K562 (cell line): Measurements from ENCODE around the gene HOXB8. TPM values are rescaled to one million over a fixed set of nuclear protein-coding genes. Genes with fewer than 3 reads are reported as not detected.
A peak's percentile ranks its signal among the peaks of the same experiment; 100 is the strongest.

Source experiments
- ARID3B ChIP-seq: fragments of 250-450 bp; sonication (Bioruptor Pico); IDR thresholded peaks from 2 replicates; pipeline ENCODE4 v1.4.0; 2020; ENCODE audit warnings: borderline replicate concordance
- ASH1L ChIP-seq: fragments of 450-650 bp; IDR thresholded peaks from 2 replicates; pipeline ENCODE4 v1.6.1; 2018; ENCODE audit warnings: borderline replicate concordance, mild to moderate bottlenecking, low read depth; ENCODE audit not compliant: partially characterized antibody
- ATF1 ChIP-seq, 2 experiments: fragments of 450-650 bp in 1 of 2; IDR thresholded peaks; 2 replicates each; pipeline ENCODE4 v1.6.1; 2016; ENCODE audit warnings: missing compliant biosample characterization in 1 of 2, missing genetic modification characterization in 1 of 2
- C11orf30 ChIP-seq: fragments of 450-650 bp; IDR thresholded peaks from 2 replicates; pipeline ENCODE4 v1.6.1; 2016; ENCODE audit warnings: low read depth, mild to moderate bottlenecking
- CCNT2 ChIP-seq: IDR thresholded peaks from 2 replicates; pipeline ENCODE4 v1.6.1; 2011; ENCODE audit warnings: borderline replicate concordance, low read depth, mild to moderate bottlenecking, moderate library complexity, mixed read lengths, low read length; ENCODE audit not compliant: insufficient read length; ENCODE audit errors: extremely low read depth
- CHD1 ChIP-seq: fragments of 200-600 bp; sonication (generic); IDR thresholded peaks from one replicate; pipeline ENCODE4 v1.6.1; 2012; ENCODE audit warnings: mild to moderate bottlenecking, moderate library complexity, low read length, inconsistent platforms
- ETV1 ChIP-seq: fragments of 450-650 bp; conservative IDR thresholded peaks from 2 replicates; pipeline ENCODE4 v1.6.1; 2016; ENCODE audit warnings: missing genetic modification characterization, control low read depth, low read depth, missing compliant biosample characterization
- ETV5 ChIP-seq: sonication (generic); formaldehyde crosslinking; IDR thresholded peaks from 2 replicates; pipeline ENCODE4 v1.4.0; 2020; ENCODE audit warnings: low read depth, mild to moderate bottlenecking, missing genetic modification reagents
- HCFC1 ChIP-seq: IDR thresholded peaks from 2 replicates; pipeline ENCODE4 v1.6.1; 2012; ENCODE audit warnings: low read depth, low read length, improper control_type of control experiment
- MYNN ChIP-seq, 2 experiments: sonication (generic); formaldehyde crosslinking in 1 of 2; IDR thresholded peaks; 2 replicates each; pipeline versions ENCODE4 v1.5.0 to v1.6.1; 2016 to 2020; ENCODE audit warnings: antibody characterized with exemption in 1 of 2, missing genetic modification reagents in 1 of 2
- NR2F6 ChIP-seq: fragments of 450-650 bp; formaldehyde crosslinking; IDR thresholded peaks from 2 replicates; pipeline ENCODE4 v1.4.0; 2020; ENCODE audit warnings: mild to moderate bottlenecking
- NR3C1 ChIP-seq: sonication (generic); formaldehyde crosslinking; IDR thresholded peaks from 2 replicates; pipeline ENCODE4 v1.8.1; 2022; ENCODE audit warnings: missing genetic modification reagents
- PML ChIP-seq: IDR thresholded peaks from 2 replicates; pipeline ENCODE4 v1.6.1; 2012; ENCODE audit warnings: low read length, inconsistent platforms
- POLR2G ChIP-seq: fragments of 200-400 bp; formaldehyde crosslinking; IDR thresholded peaks from 2 replicates; pipeline ENCODE4 v1.6.1; 2017; ENCODE audit warnings: low read depth, mild to moderate bottlenecking, antibody characterized with exemption, low read length, moderate library complexity
- POLR2H ChIP-seq: IDR thresholded peaks from 2 replicates; pipeline ENCODE4 v1.6.1; 2016; ENCODE audit warnings: missing genetic modification characterization, low read depth, mild to moderate bottlenecking, control low read depth, missing compliant biosample characterization, moderate library complexity
- RB1 ChIP-seq: fragments of 450-650 bp; IDR thresholded peaks from 2 replicates; pipeline ENCODE4 v1.6.1; 2017; ENCODE audit warnings: low read depth, mild to moderate bottlenecking
- RFX1 ChIP-seq: fragments of 450-650 bp; IDR thresholded peaks from 2 replicates; pipeline ENCODE4 v1.6.1; 2016; ENCODE audit warnings: mild to moderate bottlenecking, moderate library complexity
- SMAD4 ChIP-seq: fragments of 250-450 bp; sonication (Bioruptor Pico); conservative IDR thresholded peaks from 2 replicates; pipeline ENCODE4 v1.8.0; 2021; ENCODE audit warnings: inconsistent platforms, mild to moderate bottlenecking, moderate library complexity
- SP2 ChIP-seq: IDR thresholded peaks from 2 replicates; pipeline ENCODE4 v1.6.1; 2011; ENCODE audit warnings: mild to moderate bottlenecking, low read depth, low read length, moderate library complexity; ENCODE audit not compliant: poor library complexity, severe bottlenecking; ENCODE audit errors: extremely low read depth
- WHSC1 ChIP-seq: IDR thresholded peaks from one replicate; pipeline ENCODE4 v1.6.1; 2012; ENCODE audit warnings: low read length, control low read depth, inconsistent platforms
- ZNF41 ChIP-seq: fragments of 250-450 bp; sonication (Bioruptor Pico); conservative IDR thresholded peaks from 2 replicates; pipeline ENCODE4 v1.4.0; 2020; ENCODE audit warnings: mild to moderate bottlenecking
- ZSCAN32 ChIP-seq: fragments of 450-650 bp; formaldehyde crosslinking; IDR thresholded peaks from 2 replicates; pipeline ENCODE4 v1.4.0; 2020; ENCODE audit warnings: mild to moderate bottlenecking, moderate library complexity
- polyA plus RNA-seq, 8 experiments: library from polyadenylated mRNA; depleted of rRNA in 4 of 8; stranded (reverse) in 5 of 8; unstranded in 3 of 8; fragments of >200 nt; fragmentation: Nextera tagmentation in 2 of 8; fragmentation: Illumina TruSeq in 1 of 8; extraction: Ambion mirVana in 2 of 8; extraction: Trizol in 1 of 8; gene quantifications; 2 replicates each; pipeline versions ENCODE4 v1.2.1 to v1.2.3, GENCODE V29; 2011 to 2014; ENCODE audit warnings: inconsistent platforms in 1 of 8, missing spikeins in 1 of 8
- total RNA-seq, 7 experiments: library from RNA; depleted of rRNA in 6 of 7; stranded (reverse); fragments of >200 nt in 6 of 7; fragmentation: Illumina TruSeq in 2 of 7; extraction: Trizol in 2 of 7; gene quantifications; 2 replicates each; pipeline versions ENCODE4 v1.2.1 to v1.2.3, GENCODE V29; 2011 to 2021; ENCODE audit warnings: low replicate concordance in 1 of 7

HOXB8 gene
- total and polyA plus RNA-seq, 9 of the 15 experiments (the other 6 are each of a cell fraction or from before 2014, with no cell fraction given): 0.52 to 23.8 (median 3.6) TPM

DNA sequence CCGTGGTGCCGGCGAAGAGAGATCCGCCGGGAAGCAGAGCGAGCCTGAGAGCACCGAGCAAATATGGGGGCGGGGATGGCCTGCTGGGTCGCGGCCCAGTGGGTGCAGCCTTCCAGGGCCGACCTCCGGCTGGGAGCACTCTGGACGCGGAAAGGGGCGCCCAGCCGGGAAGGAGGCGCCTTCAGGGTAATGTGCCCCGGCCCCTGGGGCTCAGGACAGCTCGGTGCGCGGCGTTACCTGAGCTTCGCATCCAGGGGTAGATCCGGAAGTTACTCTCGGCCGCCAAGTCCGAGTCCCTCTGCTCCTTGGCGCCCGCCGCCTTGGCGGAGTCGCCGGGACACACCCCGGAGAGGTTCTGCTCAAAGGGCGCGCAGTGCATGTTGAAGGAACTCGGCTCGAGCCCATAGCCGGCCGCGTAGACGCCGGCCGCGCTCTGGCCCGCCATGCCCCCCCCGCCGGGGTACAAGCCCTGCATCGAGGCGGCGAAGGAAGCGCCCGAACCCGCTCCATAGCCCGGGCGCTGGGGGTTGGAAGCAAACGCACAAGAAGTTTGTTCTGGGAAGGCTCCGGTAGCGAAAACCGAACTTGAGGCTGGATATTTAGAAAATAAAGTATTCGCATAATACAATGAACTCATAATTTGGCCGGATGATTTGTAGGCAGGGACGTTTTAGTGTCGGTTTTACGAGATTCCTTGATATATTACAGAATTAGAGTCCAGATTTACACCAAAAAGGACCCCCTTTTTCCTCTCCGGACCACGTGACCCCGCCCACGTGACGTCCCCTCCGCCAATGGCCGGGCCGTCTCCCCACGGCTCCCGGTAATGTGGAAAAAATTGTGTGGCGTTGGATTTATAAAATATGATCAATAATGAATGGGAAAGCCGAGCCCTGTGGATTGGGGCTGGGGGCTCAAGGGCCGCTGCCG lies 4.5 kb downstream of the HOXB8 start, which contains the start of gene HOXB7 (continued):
- TF ChIP-seq ARID3B (no peak), ETV5 (CRISPR knock-in tag) (peak; percentile 53; the same call in 1 of the 2 replicates), NR2F6 (CRISPR knock-in tag) (no peak), RFX1 (no peak), ETV1 (tag) (peak; percentile 33; the same call in 1 of the 2 replicates), HCFC1 (no peak), C11orf30 (no peak), RB1 (peak; percentile 45; the same call in 1 of the 2 replicates), NR3C1 (CRISPR knock-in tag) (no peak), POLR2H (peak; percentile 44; the same call in 1 of the 2 replicates), CCNT2 (peak; percentile 31), SMAD4 (CRISPR knock-in tag) (peak; percentile 61), PML (no peak; the same call in 1 of the 2 replicates), SP2 (no peak), ZNF41 (CRISPR knock-in tag) (no peak), POLR2G (peak; percentile 87), CHD1 (peak; percentile 72), ATF1 (CRISPR knock-in tag; IDR thresholded peaks at IDR 0.05) (no peak), ATF1 (tag; IDR thresholded peaks at IDR 0.05) (0 out of 2 replicates have a peak, but pooled peaks have one; percentile 5), ZSCAN32 (CRISPR knock-in tag) (no peak), WHSC1 (no peak), ASH1L (no peak), MYNN (IDR thresholded peaks at IDR 0.05) (no peak), MYNN (CRISPR knock-in tag; IDR thresholded peaks at IDR 0.05) (no peak)
